Endodermal cell (in vitro differentiated cells): Measurements from ENCODE around the gene CYSTM1. TPM values are rescaled to one million over a fixed set of nuclear protein-coding genes. Genes with fewer than 3 reads are reported as not detected.

Experiments used
- DNase-seq: peaks from one replicate; pipeline ENCODE4 v3.0.0-alpha.2; 2017
- H3K27ac ChIP-seq: 2 replicates; pipeline ENCODE4 v1.5.1; 2013; ENCODE audit warnings: mild to moderate bottlenecking, low read depth, low read length, moderate library complexity
- H3K27me3 ChIP-seq: 2 replicates; pipeline ENCODE4 v1.6.1; 2013; ENCODE audit warnings: mild to moderate bottlenecking, low read length, moderate library complexity; ENCODE audit not compliant: insufficient read depth, control insufficient read depth, poor library complexity, severe bottlenecking
- H3K36me3 ChIP-seq: 2 replicates; pipeline ENCODE4 v1.7.0; 2013; ENCODE audit warnings: mild to moderate bottlenecking, low read length, moderate library complexity; ENCODE audit not compliant: control insufficient read depth, insufficient read depth
- H3K4me1 ChIP-seq: one replicate; pipeline ENCODE4 v1.7.0; 2013; ENCODE audit warnings: low read length; ENCODE audit not compliant: control insufficient read depth, insufficient read depth
- H3K4me3 ChIP-seq: 2 replicates; pipeline ENCODE4 v1.5.1; 2013; ENCODE audit warnings: mild to moderate bottlenecking, low read length, moderate library complexity
- H3K9ac ChIP-seq: 2 replicates; pipeline ENCODE4 v1.6.1; 2013; ENCODE audit warnings: mild to moderate bottlenecking, low read length, moderate library complexity; ENCODE audit not compliant: poor library complexity, severe bottlenecking; ENCODE audit errors: extremely low read depth
- H3K9me3 ChIP-seq: 2 replicates; pipeline ENCODE4 v1.6.1; 2013; ENCODE audit warnings: mild to moderate bottlenecking, low read length, moderate library complexity; ENCODE audit not compliant: control insufficient read depth
- H3K27ac Mint-ChIP-seq: 2 replicates; pipeline ENCODE4 v1.8.0; 2020; ENCODE audit warnings: mixed read lengths
- H3K27me3 Mint-ChIP-seq: 2 replicates; pipeline ENCODE4 v1.8.0; 2021; ENCODE audit warnings: mild to moderate bottlenecking, mixed read lengths; ENCODE audit not compliant: insufficient read depth
- H3K36me3 Mint-ChIP-seq: 2 replicates; pipeline ENCODE4 v1.8.0; 2020; ENCODE audit warnings: low read depth, mixed read lengths
- H3K4me1 Mint-ChIP-seq: 2 replicates; pipeline ENCODE4 v1.8.0; 2020; ENCODE audit warnings: mixed read lengths
- H3K4me3 Mint-ChIP-seq: 2 replicates; pipeline ENCODE4 v1.8.0; 2020; ENCODE audit warnings: mild to moderate bottlenecking, moderate library complexity, mixed read lengths
- H3K9me3 Mint-ChIP-seq: 2 replicates; pipeline ENCODE4 v1.8.0; 2020; ENCODE audit warnings: mild to moderate bottlenecking, mixed read lengths
- CTCF ChIP-seq: fragments of 200-600 bp; sonication (generic); conservative IDR thresholded peaks from 2 replicates; pipeline ENCODE4 v1.5.0; 2021; ENCODE audit warnings: antibody characterized with exemption, mild to moderate bottlenecking
- whole genome bisulfite sequencing, 2 experiments: methylation state at CpG; one replicate each; pipeline versions ENCODE4 v1.1.5 to v1.1.7; 2013; ENCODE audit warnings: missing lambda C conversion rate in 2 of 2, mixed read lengths in 1 of 2; ENCODE audit not compliant: insufficient coverage in 1 of 2, insufficient read length in 1 of 2; 5-methylcytosine and 5-hydroxymethylcytosine counted together
- total RNA-seq, 2 donors: library from RNA; stranded (reverse); fragmentation: NEBNext Ultra II Directional in 1 of 2; extraction: Animal tissue kit (Norgen Biotek cat#: 25700) in 1 of 2; gene quantifications; 2 replicates in 1 of 2; 3 replicates in 1 of 2; pipeline ENCODE4 v1.2.1, GENCODE V29; 2021

Gene CYSTM1
- total RNA-seq, 2 donors from 2014 or later = 30.7 to 38.1 TPM

- Histone ChIP-seq H3K27ac (no peak overlapping the region), H3K9me3 (no peaks in the 10 kb centered on the region), H3K4me1 (no peaks in the 10 kb centered on the region), H3K36me3 (no peaks in the 10 kb centered on the region), H3K27me3 (peaks cover 10% of the 10 kb centered on the region), H3K4me3 (no peak overlapping the region), H3K9ac (no peak overlapping the region)
- 86 to 90% methylated on average over 3 to 6 of the region's 6 CpGs for WGBS, 2 experiments
- no peak for DNase-seq
- H3K4me1 Mint-ChIP-seq = no peaks in the 10 kb centered on the region
- TF ChIP-seq CTCF = no peak
- no peaks in the 10 kb centered on the region for H3K9me3 Mint-ChIP-seq
- no peak overlapping the region for H3K4me3 Mint-ChIP-seq
- peaks cover 21% of the 10 kb centered on the region for H3K27me3 Mint-ChIP-seq
- H3K27ac Mint-ChIP-seq = no peak overlapping the region
- H3K36me3 Mint-ChIP-seq = no peaks in the 10 kb centered on the region
Observed at GRCh38 chr5:140126315-140127012, 48.5 kb upstream of the CYSTM1 start.

- Histone ChIP-seq H3K9me3 (no peaks in the 10 kb centered on the region), H3K4me1 (no peaks in the 10 kb centered on the region), H3K27me3 (peaks cover 7% of the 10 kb centered on the region), H3K9ac (no peak overlapping the region), H3K36me3 (no peaks in the 10 kb centered on the region), H3K4me3 (no peak overlapping the region), H3K27ac (no peak overlapping the region)
- Mint-ChIP-seq H3K27me3 (peaks cover 24% of the 10 kb centered on the region), H3K4me1 (peaks cover 1% of the 10 kb centered on the region), H3K4me3 (no peak overlapping the region), H3K9me3 (no peaks in the 10 kb centered on the region), H3K36me3 (no peaks in the 10 kb centered on the region), H3K27ac (no peak overlapping the region)
- DNase-seq = no peak
- no peak for TF ChIP-seq CTCF
- 93% methylated on average over 4 to 5 of the region's 5 CpGs for WGBS, 2 experiments
Observed at GRCh38 chr5:140128376-140128775, 46.6 kb upstream of the CYSTM1 start.

DNA sequence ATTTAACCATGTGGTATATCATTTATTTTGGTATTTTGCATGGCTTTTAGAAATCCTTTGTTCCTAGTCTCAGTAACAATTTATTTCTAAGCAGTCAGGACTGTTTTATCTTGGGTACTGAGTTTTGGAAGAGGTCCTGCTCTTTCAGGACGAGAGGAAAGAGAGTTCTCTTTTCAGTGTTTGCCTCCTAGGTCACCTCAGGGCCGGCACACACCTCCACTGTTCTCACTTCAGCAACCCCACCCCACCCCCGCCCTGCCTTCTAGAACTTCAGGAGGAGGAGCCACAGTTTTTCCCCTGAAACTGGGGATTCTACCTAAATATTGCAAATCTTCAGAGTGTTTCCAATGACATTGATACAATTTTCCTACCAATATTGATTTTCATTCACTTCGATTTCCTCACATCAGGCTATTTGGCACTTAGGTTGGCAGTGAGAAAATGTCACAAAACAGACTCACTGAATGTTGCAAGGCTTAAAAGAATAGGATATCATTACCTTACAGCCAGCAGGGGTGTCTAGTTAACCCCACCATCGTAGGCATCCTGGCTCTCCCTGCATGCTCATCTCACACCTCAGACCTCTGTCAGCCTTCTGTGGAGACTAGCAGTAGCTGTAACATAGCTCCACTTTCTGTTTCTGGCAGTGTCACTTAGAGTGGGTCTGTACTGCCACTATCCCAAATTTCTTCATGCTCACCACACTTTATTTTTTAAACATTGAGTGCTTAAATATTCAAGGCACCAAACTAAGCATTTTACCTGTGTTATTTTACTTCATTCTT lies 43.8 kb upstream of the CYSTM1 start:
- H3K27me3 Mint-ChIP-seq = peaks cover 23% of the 10 kb centered on the region
- no peaks in the 10 kb centered on the region for H3K9me3 Mint-ChIP-seq
- Histone ChIP-seq H3K4me3 (no peak overlapping the region), H3K36me3 (no peaks in the 10 kb centered on the region), H3K27ac (no peak overlapping the region), H3K9me3 (no peaks in the 10 kb centered on the region), H3K4me1 (no peaks in the 10 kb centered on the region), H3K9ac (no peak overlapping the region), H3K27me3 (peaks cover 7% of the 10 kb centered on the region)
- H3K4me3 Mint-ChIP-seq = no peak overlapping the region
- peaks cover 1% of the 10 kb centered on the region for H3K4me1 Mint-ChIP-seq
- WGBS, 2 experiments = 71 to 85% methylated on average over 2 to 5 of the region's 5 CpGs
- no peak for DNase-seq
- H3K36me3 Mint-ChIP-seq = no peaks in the 10 kb centered on the region
- TF ChIP-seq CTCF = no peak
- no peak overlapping the region for H3K27ac Mint-ChIP-seq
